Kidney (tissue), 14 donors: Measurements from ENCODE around the gene SLC35G3. TPM values are rescaled to one million over a fixed set of nuclear protein-coding genes. Genes with fewer than 3 reads are reported as not detected.
"Not testable (repeated sequence)": the region's sequence is repeated elsewhere in the genome, so short reads cannot be mapped to it uniquely, and the experiment has no call there.

Experiments
- DNase-seq, 5 donors: peaks; one replicate each; pipeline ENCODE4 v3.0.0-alpha.2; 2013 to 2020
- FAIRE-seq: peaks from 2 replicates; lab custom pipeline; 2012; peaks lifted over from hg19 to GRCh38; lab: Jason Lieb, UNC
- H3K27ac ChIP-seq, 2 donors: one replicate each; pipeline ENCODE4 v1.7.0; 2013; ENCODE audit warnings: low read depth in 2 of 2, low read length in 2 of 2, inconsistent platforms in 1 of 2
- H3K27me3 ChIP-seq: one replicate; pipeline ENCODE4 v1.7.1; 2013; ENCODE audit warnings: low read length, inconsistent platforms; ENCODE audit not compliant: control insufficient read depth, insufficient read depth
- H3K36me3 ChIP-seq, 3 donors: one replicate each; pipeline versions ENCODE4 v1.7.0 to v1.7.1; 2013; ENCODE audit warnings: low read length in 3 of 3, control low read depth in 1 of 3, inconsistent platforms in 1 of 3; ENCODE audit not compliant: insufficient read depth in 3 of 3, control insufficient read depth in 2 of 3
- H3K4me1 ChIP-seq, 3 donors: one replicate each; pipeline versions ENCODE4 v1.7.0 to v1.7.1; 2013; ENCODE audit warnings: low read length in 3 of 3, inconsistent platforms in 1 of 3, low read depth in 1 of 3; ENCODE audit not compliant: control insufficient read depth in 2 of 3, insufficient read depth in 2 of 3
- H3K4me3 ChIP-seq, 3 donors: one replicate each; pipeline versions ENCODE4 v1.7.0 to v1.8.1; 2013; ENCODE audit warnings: low read length in 3 of 3, control low read depth in 1 of 3, inconsistent platforms in 1 of 3
- H3K9ac ChIP-seq, 3 donors: one replicate each; pipeline versions ENCODE4 v1.7.0 to v1.7.1; 2013; ENCODE audit warnings: low read length in 3 of 3, control low read depth in 1 of 3, inconsistent platforms in 1 of 3
- H3K9me3 ChIP-seq, 3 donors: one replicate each; pipeline versions ENCODE4 v1.7.0 to v1.7.1; 2013; ENCODE audit warnings: low read length in 3 of 3, control low read depth in 1 of 3, inconsistent platforms in 1 of 3; ENCODE audit not compliant: control insufficient read depth in 2 of 3, insufficient read depth in 1 of 3
- intact Hi-C: fragments of 100-400 bp; cut with DNase I; formaldehyde crosslinking; loops from one replicate; pipeline ENCODE4 v1.11.1; 2022
- polyA plus RNA-seq: library from polyadenylated mRNA; stranded (reverse); fragments of 350-450 nt; fragmentation: Illumina TruSeq; extraction: RNeasy Lipid Tissue Mini Kit (QIAGEN cat#74804); gene quantifications from one replicate; pipeline ENCODE4 v1.2.3, GENCODE V29; 2014; ENCODE audit warnings: low read depth, low replicate concordance; ENCODE audit not compliant: insufficient read depth
- total RNA-seq: library from RNA; stranded (reverse); fragmentation: NEBNext Ultra II Directional; extraction: Animal tissue kit (Norgen Biotek cat#: 25700); gene quantifications from one replicate; pipeline ENCODE4 v1.2.1, GENCODE V29; 2021
- TF ChIP-seq, protein P1 (sequence below): IDR thresholded peaks from 3 replicates; pipeline ENCODE4 v1.5.1; 2012; ENCODE audit warnings: mild to moderate bottlenecking, moderate library complexity, borderline replicate concordance; ENCODE audit not compliant: insufficient read depth; ENCODE audit errors: extremely low read depth
- donor health status: control.
- donor health status: control.
- donor health status: control.
- donor health status: control.
- donor health status: control.
- donor health status: DM: yes; HTN: yes; CAD: no.
- donor health status: Normal renal cell carcinoma (clear cell type).

SLC35G3 gene
- total and polyA plus RNA-seq, 2 donors from 2014 or later: not detected

GRCh38 chr17:35214192-35214591, 20.0 kb upstream of the SLC35G3 start:
- FAIRE-seq: no peak
- Histone ChIP-seq H3K9ac (no peak overlapping the region), H3K27ac (no peak overlapping the region), H3K27me3 (no peaks in the 10 kb centered on the region), H3K4me3 (no peak overlapping the region), H3K4me1 (peaks cover 0 to 2% (median 0%) of the 10 kb centered on the region in 3 donors), H3K36me3 (no peaks in the 10 kb centered on the region), H3K9me3 (no peaks in the 10 kb centered on the region)
- TF ChIP-seq, protein P1, sequence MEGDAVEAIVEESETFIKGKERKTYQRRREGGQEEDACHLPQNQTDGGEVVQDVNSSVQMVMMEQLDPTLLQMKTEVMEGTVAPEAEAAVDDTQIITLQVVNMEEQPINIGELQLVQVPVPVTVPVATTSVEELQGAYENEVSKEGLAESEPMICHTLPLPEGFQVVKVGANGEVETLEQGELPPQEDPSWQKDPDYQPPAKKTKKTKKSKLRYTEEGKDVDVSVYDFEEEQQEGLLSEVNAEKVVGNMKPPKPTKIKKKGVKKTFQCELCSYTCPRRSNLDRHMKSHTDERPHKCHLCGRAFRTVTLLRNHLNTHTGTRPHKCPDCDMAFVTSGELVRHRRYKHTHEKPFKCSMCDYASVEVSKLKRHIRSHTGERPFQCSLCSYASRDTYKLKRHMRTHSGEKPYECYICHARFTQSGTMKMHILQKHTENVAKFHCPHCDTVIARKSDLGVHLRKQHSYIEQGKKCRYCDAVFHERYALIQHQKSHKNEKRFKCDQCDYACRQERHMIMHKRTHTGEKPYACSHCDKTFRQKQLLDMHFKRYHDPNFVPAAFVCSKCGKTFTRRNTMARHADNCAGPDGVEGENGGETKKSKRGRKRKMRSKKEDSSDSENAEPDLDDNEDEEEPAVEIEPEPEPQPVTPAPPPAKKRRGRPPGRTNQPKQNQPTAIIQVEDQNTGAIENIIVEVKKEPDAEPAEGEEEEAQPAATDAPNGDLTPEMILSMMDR: no peak
- intact Hi-C loops: no loop called here
- DNase-seq: no peak

DNA sequence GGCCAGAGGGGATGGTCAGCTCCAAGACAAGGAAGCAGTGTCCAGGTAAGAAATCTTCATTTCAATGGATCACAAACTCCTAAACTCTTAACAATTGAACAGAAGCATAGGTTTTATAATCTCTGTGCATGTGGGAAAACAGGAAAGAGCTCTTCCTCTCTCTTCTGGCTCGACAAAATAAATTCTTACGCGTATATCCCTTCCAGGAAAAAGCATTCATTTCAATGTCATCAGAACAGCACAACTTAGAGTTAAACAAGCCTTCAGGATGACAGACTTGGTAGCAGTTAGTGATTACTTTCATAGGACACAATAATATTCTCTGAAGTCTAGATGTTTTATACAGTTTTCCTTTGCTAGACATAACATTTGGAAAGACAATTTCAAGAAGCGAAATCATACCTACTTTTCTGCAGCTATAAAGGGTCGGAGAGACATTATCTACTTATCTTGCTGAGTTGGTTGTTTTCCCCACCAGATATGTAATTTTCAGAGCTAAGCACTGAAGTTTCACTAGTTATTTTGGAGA, 19.3 kb upstream of the SLC35G3 start:
- Histone ChIP-seq H3K27ac (no peak overlapping the region), H3K27me3 (no peaks in the 10 kb centered on the region), H3K4me3 (no peak overlapping the region), H3K36me3 (no peaks in the 10 kb centered on the region), H3K9me3 (no peaks in the 10 kb centered on the region), H3K4me1 (peaks cover 0 to 2% (median 0%) of the 10 kb centered on the region in 3 donors), H3K9ac (no peak overlapping the region)
- peak in 1 of 5 donors; percentile 2 for DNase-seq
- intact Hi-C loops: no loop called here
- no peak for FAIRE-seq
- TF ChIP-seq, protein P1: no peak

- H3K27ac ChIP-seq: no peak overlapping the region
- H3K4me3 ChIP-seq: no peak overlapping the region
- no peak overlapping the region for H3K9ac ChIP-seq
- no peaks in the 10 kb centered on the region for H3K9me3 ChIP-seq
- FAIRE-seq (no peak), DNase-seq (no peak)
- no peaks in the 10 kb centered on the region for H3K36me3 ChIP-seq
- TF ChIP-seq, protein P1: no peak
- no peaks in the 10 kb centered on the region for H3K27me3 ChIP-seq
- H3K4me1 ChIP-seq: peaks cover 0 to 2% (median 0%) of the 10 kb centered on the region in 3 donors
- intact Hi-C loops: no loop called here
Measured at GRCh38 chr17:35212668-35213067, 18.5 kb upstream of the SLC35G3 start.

DNA sequence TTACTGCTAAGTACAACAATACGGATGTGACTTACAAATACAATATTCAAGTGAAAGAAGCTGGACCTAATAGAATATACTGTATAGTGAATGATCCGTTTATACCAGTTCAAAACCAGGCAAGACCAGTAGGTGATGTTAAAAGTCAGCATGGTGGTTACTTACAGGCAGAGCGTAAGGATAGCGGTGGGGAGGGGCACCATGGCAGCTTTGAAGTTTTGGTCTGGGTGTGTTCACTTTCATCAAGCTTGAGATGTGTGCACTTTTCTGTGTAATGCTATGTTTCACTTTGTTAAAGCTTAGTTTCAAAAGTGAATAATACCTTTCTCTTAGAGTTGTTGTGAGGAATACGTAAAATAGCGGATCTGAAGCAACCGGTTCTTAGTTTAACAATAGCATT, 16.5 kb upstream of the SLC35G3 start:
- intact Hi-C loops: no loop called here
- Histone ChIP-seq H3K4me1 (peaks cover 0 to 2% (median 0%) of the 10 kb centered on the region in 3 donors), H3K9ac (no peak overlapping the region), H3K9me3 (no peaks in the 10 kb centered on the region), H3K27ac (no peak overlapping the region), H3K4me3 (no peak overlapping the region), H3K27me3 (no peaks in the 10 kb centered on the region), H3K36me3 (no peaks in the 10 kb centered on the region)
- DNase-seq (no peak), FAIRE-seq (no peak)
- TF ChIP-seq, protein P1: no peak

- H3K9ac ChIP-seq, intact Hi-C loops, H3K27ac ChIP-seq, H3K27me3 ChIP-seq, H3K36me3 ChIP-seq, H3K9me3 ChIP-seq, FAIRE-seq, DNase-seq, H3K4me3 ChIP-seq, H3K4me1 ChIP-seq: not testable (repeated sequence)
Measured at GRCh38 chr17:35202582-35202981, 8.4 kb upstream of the SLC35G3 start.
